HG02678 (cell line): ENCODE measurements around the gene SLC22A23.

Experiments used
- ATAC-seq: cut with Tn5 transposase; IDR thresholded peaks from one replicate; pipeline ENCODE4 v1.9.1; 2021; ENCODE audit warnings: mild to moderate bottlenecking, moderate library complexity; ENCODE audit not compliant: unreplicated experiment

Gene SLC22A23

GRCh38 chr6:3406891-3407809, 49.7 kb downstream of the SLC22A23 start:
- ATAC-seq = no peak

- ATAC-seq = no peak
Measured at GRCh38 chr6:3406362-3406821, 50.5 kb downstream of the SLC22A23 start.

GRCh38 chr6:3405679-3406078, 51.2 kb downstream of the SLC22A23 start:
- no peak for ATAC-seq

- no peak for ATAC-seq
Measured at GRCh38 chr6:3405182-3405518, 51.7 kb downstream of the SLC22A23 start.

- no peak for ATAC-seq
Measured at GRCh38 chr6:3403238-3404173, 53.3 kb downstream of the SLC22A23 start.

GRCh38 chr6:3402310-3403237, 54.3 kb downstream of the SLC22A23 start:
- ATAC-seq = no peak

- ATAC-seq = no peak
Measured at GRCh38 chr6:3400162-3400561, 56.7 kb downstream of the SLC22A23 start.

GRCh38 chr6:3398755-3399696, 57.8 kb downstream of the SLC22A23 start:
- no peak for ATAC-seq

- no peak for ATAC-seq
Measured at GRCh38 chr6:3398165-3398562, 58.7 kb downstream of the SLC22A23 start.

- no peak for ATAC-seq
Measured at GRCh38 chr6:3397229-3398164, 59.4 kb downstream of the SLC22A23 start.

- ATAC-seq = no peak
Measured at GRCh38 chr6:3396503-3397180, 60.2 kb downstream of the SLC22A23 start.

- no peak for ATAC-seq
Measured at GRCh38 chr6:3394671-3395070, 62.2 kb downstream of the SLC22A23 start.

GRCh38 chr6:3393836-3394202, 63.0 kb downstream of the SLC22A23 start:
- no peak for ATAC-seq

- no peak for ATAC-seq
Measured at GRCh38 chr6:3392930-3393835, 63.7 kb downstream of the SLC22A23 start.

GRCh38 chr6:3391902-3392458, 64.9 kb downstream of the SLC22A23 start:
- ATAC-seq = no peak

GRCh38 chr6:3390698-3391097, 66.2 kb downstream of the SLC22A23 start:
- ATAC-seq = no peak
